A549 (cell line): ENCODE data around the gene MVB12B. TPM values are rescaled to one million over a fixed set of nuclear protein-coding genes. Genes with fewer than 3 reads are reported as not detected.

Source experiments
- ATAC-seq, 2 experiments: fragments of 200-7000 bp in 1 of 2; fragments of >200 bp in 1 of 2; cut with Nextera tagmentation in 1 of 2; cut with Tn5 transposase in 1 of 2; 3 replicates each; pipeline versions ENCODE4 v1.8.0 to v1.9.1; 2018 to 2020; ENCODE audit warnings: mild to moderate bottlenecking in 1 of 2, moderate library complexity in 1 of 2
- CTCF ChIA-PET: fragments of 300-600 bp; sonication (Branson Sonifier 250); formaldehyde crosslinking; extraction: SDS; loops from one replicate; lab custom pipeline; 2021; ENCODE audit warnings: antibody characterized with exemption, inconsistent platforms; lab: Yijun Ruan, JAX
- POLR2A ChIA-PET: fragments of 350-600 bp; formaldehyde crosslinking; extraction: SDS; loops from one replicate; lab custom pipeline; 2021; ENCODE audit warnings: antibody characterized with exemption, inconsistent platforms; lab: Yijun Ruan, JAX
- DNase-seq, 2 experiments: peaks; one replicate each; pipeline versions ENCODE4 v3.0.0 to v3.0.0-alpha.2; 2011 to 2016; ENCODE audit warnings: low read depth in 1 of 2, low spot score in 1 of 2
- FAIRE-seq: peaks from 2 replicates; lab custom pipeline; 2011; peaks lifted over from hg19 to GRCh38; lab: Jason Lieb, UNC
- H3K27ac ChIP-seq, 2 experiments: fragments of >200 bp; sonication (Bioruptor Twin); formaldehyde crosslinking; 3 replicates each; pipeline ENCODE4 v1.5.1; 2016 to 2017
- H3K4me1 ChIP-seq: fragments of >200 bp; sonication (Bioruptor Twin); formaldehyde crosslinking; 3 replicates; pipeline ENCODE4 v1.6.1; 2016
- H3K4me2 ChIP-seq: fragments of >200 bp; sonication (Bioruptor Twin); formaldehyde crosslinking; 3 replicates; pipeline ENCODE4 v1.6.1; 2016
- H3K4me3 ChIP-seq: fragments of >200 bp; sonication (Bioruptor Twin); formaldehyde crosslinking; 3 replicates; pipeline ENCODE4 v1.5.1; 2016
- H3K9me3 ChIP-seq: fragments of >200 bp; sonication (Bioruptor Twin); formaldehyde crosslinking; 3 replicates; pipeline ENCODE4 v1.6.1; 2016
- CBX2 ChIP-seq: fragments of 200-600 bp; sonication (generic); IDR thresholded peaks from 2 replicates; pipeline ENCODE4 v1.6.1; 2016; ENCODE audit warnings: low read depth, mild to moderate bottlenecking, borderline replicate concordance
- CEBPB ChIP-seq, 2 experiments: fragments of >200 bp in 1 of 2; sonication (Bioruptor Twin) in 1 of 2; formaldehyde crosslinking in 1 of 2; IDR thresholded peaks; 2 replicates each; pipeline ENCODE4 v1.6.1; 2012 to 2016
- CHD4 ChIP-seq: fragments of 200-600 bp; sonication (generic); IDR thresholded peaks from 2 replicates; pipeline ENCODE4 v1.6.1; 2016; ENCODE audit warnings: antibody characterized with exemption, mild to moderate bottlenecking, borderline replicate concordance
- ESRRA ChIP-seq: fragments of 150-350 bp; IDR thresholded peaks from 2 replicates; pipeline ENCODE4 v1.6.1; 2014; ENCODE audit warnings: mild to moderate bottlenecking, low read length, borderline replicate concordance
- FOSL2 ChIP-seq, 2 experiments: fragments of 450-650 bp in 1 of 2; fragments of >200 bp in 1 of 2; sonication (Bioruptor Twin) in 1 of 2; formaldehyde crosslinking; IDR thresholded peaks; 2 replicates each; pipeline versions ENCODE4 v1.5.0 to v1.6.1; 2016 to 2020; ENCODE audit warnings: mild to moderate bottlenecking in 1 of 2, moderate library complexity in 1 of 2
- FOXS1 ChIP-seq: fragments of 250-450 bp; sonication (Bioruptor Pico); IDR thresholded peaks from 2 replicates; pipeline ENCODE4 v1.5.0; 2020; ENCODE audit warnings: mild to moderate bottlenecking, moderate library complexity
- HDAC2 ChIP-seq: fragments of 200-600 bp; sonication (generic); IDR thresholded peaks from 2 replicates; pipeline ENCODE4 v1.6.1; 2016
- HEYL ChIP-seq: fragments of 250-450 bp; sonication (Bioruptor Pico); IDR thresholded peaks from 2 replicates; pipeline ENCODE4 v1.8.0; 2021; ENCODE audit warnings: mild to moderate bottlenecking, moderate library complexity
- HOXA7 ChIP-seq: fragments of 250-450 bp; sonication (Bioruptor Pico); IDR thresholded peaks from 2 replicates; pipeline ENCODE4 v1.5.0; 2020; ENCODE audit warnings: mild to moderate bottlenecking, moderate library complexity
- HOXB13 ChIP-seq: fragments of 250-450 bp; sonication (Bioruptor Pico); IDR thresholded peaks from 2 replicates; pipeline ENCODE4 v1.5.0; 2020; ENCODE audit warnings: low read depth, mild to moderate bottlenecking, moderate library complexity
- HOXB5 ChIP-seq: fragments of 250-450 bp; sonication (Bioruptor Pico); IDR thresholded peaks from 2 replicates; pipeline ENCODE4 v1.5.0; 2020; ENCODE audit warnings: mild to moderate bottlenecking, moderate library complexity
- JUNB ChIP-seq: fragments of >200 bp; sonication (Bioruptor Twin); formaldehyde crosslinking; IDR thresholded peaks from 2 replicates; pipeline ENCODE4 v1.6.1; 2016
- MAZ ChIP-seq: fragments of 150-350 bp; IDR thresholded peaks from 2 replicates; pipeline ENCODE4 v1.6.1; 2014; ENCODE audit warnings: antibody characterized with exemption, low read depth, low read length, borderline replicate concordance
- MYC ChIP-seq: IDR thresholded peaks from 2 replicates; pipeline ENCODE4 v1.6.1; 2012; ENCODE audit warnings: mild to moderate bottlenecking, inconsistent platforms, low read length, improper control_type of control experiment, borderline replicate concordance
- NFE2L2 ChIP-seq: fragments of 150-350 bp; conservative IDR thresholded peaks from 2 replicates; pipeline ENCODE4 v1.6.1; 2014; ENCODE audit warnings: low read length
- NR3C1 ChIP-seq: fragments of >200 bp; sonication (Bioruptor Twin); formaldehyde crosslinking; IDR thresholded peaks from 3 replicates; pipeline ENCODE4 v1.6.1; 2017
- POLR2A ChIP-seq: IDR thresholded peaks from 2 replicates; pipeline ENCODE4 v1.6.1; 2012; ENCODE audit warnings: mild to moderate bottlenecking, low read length
- RARB ChIP-seq: fragments of 250-450 bp; sonication (Bioruptor Pico); IDR thresholded peaks from 2 replicates; pipeline ENCODE4 v1.8.0; 2021; ENCODE audit warnings: mild to moderate bottlenecking, moderate library complexity
- RFX5 ChIP-seq: fragments of 450-650 bp; IDR thresholded peaks from 2 replicates; pipeline ENCODE4 v1.7.1; 2014; ENCODE audit warnings: antibody characterized with exemption, mild to moderate bottlenecking, moderate library complexity
- SMC3 ChIP-seq: fragments of >200 bp; sonication (Bioruptor Twin); formaldehyde crosslinking; IDR thresholded peaks from 3 replicates; pipeline ENCODE4 v1.6.1; 2018; ENCODE audit warnings: inconsistent platforms
- TP53 ChIP-seq: fragments of 250-450 bp; sonication (Bioruptor Pico); IDR thresholded peaks from 2 replicates; pipeline ENCODE4 v1.5.0; 2021; ENCODE audit warnings: mild to moderate bottlenecking, moderate library complexity
- ZC3H11A ChIP-seq: fragments of 450-650 bp; IDR thresholded peaks from 2 replicates; pipeline ENCODE4 v1.6.1; 2014; ENCODE audit warnings: antibody characterized with exemption, mild to moderate bottlenecking
- ZFP36 ChIP-seq: fragments of 450-650 bp; IDR thresholded peaks from 2 replicates; pipeline ENCODE4 v1.6.1; 2014; ENCODE audit warnings: borderline replicate concordance; ENCODE audit not compliant: partially characterized antibody
- ZNF302 ChIP-seq: fragments of 250-450 bp; sonication (Bioruptor Pico); IDR thresholded peaks from 2 replicates; pipeline ENCODE4 v1.9.0; 2021; ENCODE audit warnings: inconsistent platforms, mild to moderate bottlenecking, moderate library complexity
- WGBS: methylation state at CpG from one replicate; pipeline ENCODE4 v1.1.6; 2017; ENCODE audit errors: missing lambda C conversion rate; 5-methylcytosine and 5-hydroxymethylcytosine counted together
- polyA plus RNA-seq, 4 experiments: library from polyadenylated mRNA; depleted of rRNA in 3 of 4; stranded (reverse); fragments of >200 nt; fragmentation: RNase III in 1 of 4; extraction: RNeasy Plus Mini Kit Qiagen cat#74134 plus additional on column Dnase treatment in 1 of 4; gene quantifications; 2 replicates in 3 of 4; 3 replicates in 1 of 4; pipeline ENCODE4 v1.2.3, GENCODE V29; 2011 to 2017
- TF ChIP-seq, protein P1 (sequence below): IDR thresholded peaks from 2 replicates; pipeline ENCODE4 v1.6.1; 2012; ENCODE audit warnings: low read depth, borderline replicate concordance
- TF ChIP-seq, protein P2 (sequence below): fragments of >200 bp; sonication (Bioruptor Twin); formaldehyde crosslinking; IDR thresholded peaks from 3 replicates; pipeline ENCODE4 v1.5.1; 2016
- TF ChIP-seq, protein P3 (sequence below): fragments of >200 bp; sonication (Bioruptor Twin); formaldehyde crosslinking; IDR thresholded peaks from 3 replicates; pipeline ENCODE4 v1.6.1; 2016
- TF ChIP-seq, protein P4 (sequence below): fragments of 250-450 bp; sonication (Bioruptor Pico); IDR thresholded peaks from 2 replicates; pipeline ENCODE4 v1.5.0; 2020; ENCODE audit warnings: low read depth, mild to moderate bottlenecking, moderate library complexity
- TF ChIP-seq, protein P5 (sequence below): fragments of 150-350 bp; IDR thresholded peaks from 2 replicates; pipeline ENCODE4 v1.6.1; 2014; ENCODE audit warnings: low read depth, mild to moderate bottlenecking, low read length

MVB12B gene
- polyA plus RNA-seq, 2 of the 4 experiments (the other 2 are of a cell fraction) = 4.6 to 5.9 TPM

DNA sequence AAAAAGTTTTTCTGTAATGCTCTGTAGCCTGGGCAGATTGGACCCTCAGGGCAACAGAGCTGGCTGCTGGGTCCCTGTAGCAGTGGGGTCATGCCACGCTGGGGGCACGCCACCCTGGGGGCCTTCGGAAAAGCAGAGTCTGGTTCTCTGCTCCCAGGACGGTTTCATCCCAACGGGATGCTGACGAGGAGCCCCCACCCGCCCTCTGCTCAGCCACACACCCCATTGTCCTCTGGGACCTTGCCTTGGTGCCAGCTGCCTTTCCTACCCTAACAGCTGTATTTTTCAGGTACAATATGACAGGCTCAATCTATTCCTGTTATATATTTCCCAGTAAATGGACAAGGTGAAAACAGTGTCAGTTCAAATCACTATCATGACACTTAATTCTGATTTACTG is 29.0 kb upstream of the MVB12B start:
- TF ChIP-seq CBX2 (no peak), HDAC2 (no peak), HOXA7 (CRISPR knock-in tag) (no peak), MAZ (no peak), FOXS1 (no peak), HEYL (CRISPR knock-in tag) (no peak), ESRRA (no peak), TP53 (CRISPR knock-in tag) (no peak), RARB (no peak), ZC3H11A (no peak), JUNB (no peak), ZFP36 (no peak)
- TF ChIP-seq, protein P1, sequence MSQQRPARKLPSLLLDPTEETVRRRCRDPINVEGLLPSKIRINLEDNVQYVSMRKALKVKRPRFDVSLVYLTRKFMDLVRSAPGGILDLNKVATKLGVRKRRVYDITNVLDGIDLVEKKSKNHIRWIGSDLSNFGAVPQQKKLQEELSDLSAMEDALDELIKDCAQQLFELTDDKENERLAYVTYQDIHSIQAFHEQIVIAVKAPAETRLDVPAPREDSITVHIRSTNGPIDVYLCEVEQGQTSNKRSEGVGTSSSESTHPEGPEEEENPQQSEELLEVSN = no peak
- TF ChIP-seq, protein P2, sequence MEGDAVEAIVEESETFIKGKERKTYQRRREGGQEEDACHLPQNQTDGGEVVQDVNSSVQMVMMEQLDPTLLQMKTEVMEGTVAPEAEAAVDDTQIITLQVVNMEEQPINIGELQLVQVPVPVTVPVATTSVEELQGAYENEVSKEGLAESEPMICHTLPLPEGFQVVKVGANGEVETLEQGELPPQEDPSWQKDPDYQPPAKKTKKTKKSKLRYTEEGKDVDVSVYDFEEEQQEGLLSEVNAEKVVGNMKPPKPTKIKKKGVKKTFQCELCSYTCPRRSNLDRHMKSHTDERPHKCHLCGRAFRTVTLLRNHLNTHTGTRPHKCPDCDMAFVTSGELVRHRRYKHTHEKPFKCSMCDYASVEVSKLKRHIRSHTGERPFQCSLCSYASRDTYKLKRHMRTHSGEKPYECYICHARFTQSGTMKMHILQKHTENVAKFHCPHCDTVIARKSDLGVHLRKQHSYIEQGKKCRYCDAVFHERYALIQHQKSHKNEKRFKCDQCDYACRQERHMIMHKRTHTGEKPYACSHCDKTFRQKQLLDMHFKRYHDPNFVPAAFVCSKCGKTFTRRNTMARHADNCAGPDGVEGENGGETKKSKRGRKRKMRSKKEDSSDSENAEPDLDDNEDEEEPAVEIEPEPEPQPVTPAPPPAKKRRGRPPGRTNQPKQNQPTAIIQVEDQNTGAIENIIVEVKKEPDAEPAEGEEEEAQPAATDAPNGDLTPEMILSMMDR = no peak
- POLR2A ChIA-PET = no interaction called here
- ATAC-seq (no peak), DNase-seq (no peak), FAIRE-seq (no peak)
- Histone ChIP-seq H3K4me3 (no peak overlapping the region), H3K9me3 (no peaks in the 10 kb centered on the region), H3K27ac (no peak overlapping the region), H3K4me2 (no peak overlapping the region), H3K4me1 (no peaks in the 10 kb centered on the region)
- CTCF ChIA-PET = interaction anchor here (0.9 to 14.9 kb wide), 4 partner anchors 37 to 202 kb away, joined by 3 to 198 read pairs (median 46); no protein-coding TSS in a partner anchor
- WGBS = 41% methylated on average over 7 of the region's 7 CpGs

DNA sequence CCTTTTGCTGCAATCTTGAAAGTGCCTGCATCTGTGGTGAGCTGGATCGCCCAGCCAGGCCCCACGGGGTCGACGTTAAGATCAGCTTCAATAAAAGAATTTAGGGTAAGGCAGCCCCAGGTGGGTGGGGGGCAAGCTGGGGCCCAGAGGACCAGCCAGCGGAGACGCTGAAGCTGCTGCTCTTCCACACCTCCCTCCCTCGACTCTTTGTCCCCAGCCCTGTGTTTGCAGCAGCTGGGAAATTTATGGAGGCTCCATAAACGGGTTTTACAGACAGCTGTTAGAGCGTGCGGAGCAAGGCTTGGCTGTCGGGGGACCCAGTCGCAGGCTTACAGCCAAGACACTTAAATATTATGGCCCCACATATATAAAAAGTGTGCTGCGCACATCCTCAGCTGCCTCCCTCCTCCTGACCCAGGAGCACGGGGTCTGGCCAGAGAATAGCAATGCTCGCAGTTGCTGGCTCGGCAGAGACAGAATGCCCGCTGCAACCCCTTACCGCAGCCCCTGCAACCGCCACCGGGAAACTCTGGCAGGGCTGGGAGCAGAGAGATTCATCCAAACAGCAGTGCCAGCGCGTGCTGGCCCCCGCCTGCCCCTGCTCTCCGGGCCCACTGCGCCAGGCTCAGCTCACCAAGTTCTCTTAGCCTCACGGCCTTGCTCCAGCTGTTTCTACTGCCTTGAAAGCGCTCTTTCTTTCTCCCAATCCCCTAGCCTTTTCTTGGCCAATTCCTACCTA is 28.4 kb upstream of the MVB12B start:
- Histone ChIP-seq H3K4me2 (no peak overlapping the region), H3K9me3 (no peaks in the 10 kb centered on the region), H3K4me3 (no peak overlapping the region), H3K27ac (no peak overlapping the region), H3K4me1 (no peaks in the 10 kb centered on the region)
- FAIRE-seq = no peak
- ChIA-PET POLR2A (no interaction called here), CTCF (interaction anchor here (0.9 to 14.9 kb wide), 4 partner anchors 37 to 201 kb away, joined by 3 to 198 read pairs (median 46); no protein-coding TSS in a partner anchor)
- no peak for DNase-seq
- TF ChIP-seq JUNB = no peak
- TF ChIP-seq, protein P1 = no peak
- TF ChIP-seq CEBPB (IDR thresholded peaks at IDR 0.05) = no peak
- TF ChIP-seq, protein P3, sequence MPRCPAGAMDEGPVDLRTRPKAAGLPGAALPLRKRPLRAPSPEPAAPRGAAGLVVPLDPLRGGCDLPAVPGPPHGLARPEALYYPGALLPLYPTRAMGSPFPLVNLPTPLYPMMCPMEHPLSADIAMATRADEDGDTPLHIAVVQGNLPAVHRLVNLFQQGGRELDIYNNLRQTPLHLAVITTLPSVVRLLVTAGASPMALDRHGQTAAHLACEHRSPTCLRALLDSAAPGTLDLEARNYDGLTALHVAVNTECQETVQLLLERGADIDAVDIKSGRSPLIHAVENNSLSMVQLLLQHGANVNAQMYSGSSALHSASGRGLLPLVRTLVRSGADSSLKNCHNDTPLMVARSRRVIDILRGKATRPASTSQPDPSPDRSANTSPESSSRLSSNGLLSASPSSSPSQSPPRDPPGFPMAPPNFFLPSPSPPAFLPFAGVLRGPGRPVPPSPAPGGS = no peak
- no peak for TF ChIP-seq NFE2L2
- no peak for TF ChIP-seq HDAC2
- TF ChIP-seq, protein P4, sequence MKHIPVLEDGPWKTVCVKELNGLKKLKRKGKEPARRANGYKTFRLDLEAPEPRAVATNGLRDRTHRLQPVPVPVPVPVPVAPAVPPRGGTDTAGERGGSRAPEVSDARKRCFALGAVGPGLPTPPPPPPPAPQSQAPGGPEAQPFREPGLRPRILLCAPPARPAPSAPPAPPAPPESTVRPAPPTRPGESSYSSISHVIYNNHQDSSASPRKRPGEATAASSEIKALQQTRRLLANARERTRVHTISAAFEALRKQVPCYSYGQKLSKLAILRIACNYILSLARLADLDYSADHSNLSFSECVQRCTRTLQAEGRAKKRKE (CRISPR knock-in tag) = no peak
- TF ChIP-seq ZFP36 = no peak
- TF ChIP-seq ZNF302 = no peak
- no peak for TF ChIP-seq SMC3
- no peak for TF ChIP-seq NR3C1
- TF ChIP-seq CHD4 = no peak
- no peak for TF ChIP-seq POLR2A
- TF ChIP-seq, protein P5, sequence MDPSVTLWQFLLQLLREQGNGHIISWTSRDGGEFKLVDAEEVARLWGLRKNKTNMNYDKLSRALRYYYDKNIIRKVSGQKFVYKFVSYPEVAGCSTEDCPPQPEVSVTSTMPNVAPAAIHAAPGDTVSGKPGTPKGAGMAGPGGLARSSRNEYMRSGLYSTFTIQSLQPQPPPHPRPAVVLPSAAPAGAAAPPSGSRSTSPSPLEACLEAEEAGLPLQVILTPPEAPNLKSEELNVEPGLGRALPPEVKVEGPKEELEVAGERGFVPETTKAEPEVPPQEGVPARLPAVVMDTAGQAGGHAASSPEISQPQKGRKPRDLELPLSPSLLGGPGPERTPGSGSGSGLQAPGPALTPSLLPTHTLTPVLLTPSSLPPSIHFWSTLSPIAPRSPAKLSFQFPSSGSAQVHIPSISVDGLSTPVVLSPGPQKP = no peak
- TF ChIP-seq HOXB5 (CRISPR knock-in tag) = no peak
- no peak for TF ChIP-seq RFX5
- no peak for TF ChIP-seq MYC
- no peak for TF ChIP-seq FOSL2 (IDR thresholded peaks at IDR 0.05)
- no peak for TF ChIP-seq FOSL2 (CRISPR knock-in tag; IDR thresholded peaks at IDR 0.05)
- TF ChIP-seq HOXB13 = no peak
- no peak for ATAC-seq
- 71% methylated on average over 26 of the region's 27 CpGs for WGBS
